GM21786 (cell line): ENCODE results near the gene CTSK.
"Not testable (repeated sequence)": the region's sequence is repeated elsewhere in the genome, so short reads cannot be mapped to it uniquely, and the experiment has no call there.

ENCODE experiments used
- ATAC-seq: cut with Tn5 transposase; IDR thresholded peaks from one replicate; pipeline ENCODE4 v1.9.1; 2021; ENCODE audit not compliant: unreplicated experiment

Gene CTSK

GRCh38 chr1:150807249-150808023 lies 624 bp downstream of the CTSK start:
- no peak for ATAC-seq

- no peak for ATAC-seq
Measured at GRCh38 chr1:150805899-150806298, 2.2 kb downstream of the CTSK start.

- ATAC-seq, result no peak
Measured at GRCh38 chr1:150804671-150805070, 3.4 kb downstream of the CTSK start.

- ATAC-seq, result no peak
Measured at GRCh38 chr1:150799089-150799488, 9.0 kb downstream of the CTSK start.

- ATAC-seq, result no peak
Measured at GRCh38 chr1:150798525-150798924, 9.5 kb downstream of the CTSK start.

- no peak for ATAC-seq
Measured at GRCh38 chr1:150796374-150796773, 11.7 kb downstream of the CTSK start.

- not testable (repeated sequence) for ATAC-seq
Measured at GRCh38 chr1:150793778-150794177, 14.3 kb downstream of the CTSK start.

- no peak for ATAC-seq
Measured at GRCh38 chr1:150793221-150793620, 14.8 kb downstream of the CTSK start.

GRCh38 chr1:150791585-150791984 lies 16.5 kb downstream of the CTSK start:
- ATAC-seq, result no peak

- ATAC-seq, result no peak
Measured at GRCh38 chr1:150789396-150789795, 18.7 kb downstream of the CTSK start.

- no peak for ATAC-seq
Measured at GRCh38 chr1:150788946-150789345, 19.1 kb downstream of the CTSK start.

GRCh38 chr1:150787455-150787854 lies 20.6 kb downstream of the CTSK start:
- ATAC-seq, result no peak

- ATAC-seq, result no peak
Measured at GRCh38 chr1:150780510-150780909, 27.6 kb downstream of the CTSK start.

- no peak for ATAC-seq
Measured at GRCh38 chr1:150778409-150778808, 29.7 kb downstream of the CTSK start.

GRCh38 chr1:150777544-150777943 lies 30.5 kb downstream of the CTSK start:
- no peak for ATAC-seq

GRCh38 chr1:150775931-150776505 lies 32.0 kb downstream of the CTSK start:
- not testable (repeated sequence) for ATAC-seq

GRCh38 chr1:150775276-150775675 lies 32.8 kb downstream of the CTSK start:
- no peak for ATAC-seq

- ATAC-seq, result no peak
Measured at GRCh38 chr1:150772326-150772725, 35.7 kb downstream of the CTSK start.

- ATAC-seq, result not testable (repeated sequence)
Measured at GRCh38 chr1:150767704-150768103, 40.4 kb downstream of the CTSK start.

GRCh38 chr1:150765977-150766301 lies 42.1 kb downstream of the CTSK start:
- ATAC-seq, result not testable (repeated sequence)

- peak; percentile 83 for ATAC-seq
Measured at GRCh38 chr1:150765296-150765976, 42.6 kb downstream of the CTSK start, which contains the start of gene CTSS. Gene CTSS (minus strand): TSS chr1:150765778. CDS start chr1:150764763, 1,015 bp downstream.

- ATAC-seq, result no peak
Measured at GRCh38 chr1:150764617-150765101, 43.4 kb downstream of the CTSK start.
